Measurements from ENCODE around the gene LPP.
"Not testable (repeated sequence)": the region's sequence is repeated elsewhere in the genome, so short reads cannot be mapped to it uniquely, and the experiment has no call there.

LPP gene

GRCh38 chr3:188697127-188697526 lies 543.2 kb downstream of the LPP start:
- no peak overlapping the region for H3K4me3 ChIP-seq (ENCODE audit: low read depth, low read length)
- no peaks in the 10 kb centered on the region for H3K27me3 ChIP-seq (ENCODE audit: control insufficient read depth, insufficient read depth, low read length)
- peaks cover 12% of the 10 kb centered on the region; the same call in 1 of the 2 replicates for H3K4me1 ChIP-seq (ENCODE audit: control insufficient read depth, insufficient read depth, low read length)
- no peak overlapping the region for H3K27ac ChIP-seq (ENCODE audit: low read depth, low read length)
- no peaks in the 10 kb centered on the region for H3K36me3 ChIP-seq (ENCODE audit: control insufficient read depth, insufficient read depth, low read length)
- H3K9ac ChIP-seq (ENCODE audit: low read length): no peak overlapping the region
- H3K9me3 ChIP-seq (ENCODE audit: control insufficient read depth, insufficient read depth, low read depth, low read length): no peaks in the 10 kb centered on the region

GRCh38 chr3:188698436-188698835 lies 544.5 kb downstream of the LPP start:
- H3K27me3 ChIP-seq (ENCODE audit: control insufficient read depth, insufficient read depth, low read length): no peaks in the 10 kb centered on the region
- no peak overlapping the region for H3K27ac ChIP-seq (ENCODE audit: low read depth, low read length)
- H3K9ac ChIP-seq (ENCODE audit: low read length): no peak overlapping the region
- H3K9me3 ChIP-seq (ENCODE audit: control insufficient read depth, insufficient read depth, low read depth, low read length): no peaks in the 10 kb centered on the region
- peaks cover 10% of the 10 kb centered on the region; the same call in 1 of the 2 replicates for H3K4me1 ChIP-seq (ENCODE audit: control insufficient read depth, insufficient read depth, low read length)
- H3K36me3 ChIP-seq (ENCODE audit: control insufficient read depth, insufficient read depth, low read length): no peaks in the 10 kb centered on the region
- no peak overlapping the region for H3K4me3 ChIP-seq (ENCODE audit: low read depth, low read length)

- no peak overlapping the region for H3K9ac ChIP-seq (ENCODE audit: low read length)
- no peak overlapping the region for H3K27ac ChIP-seq (ENCODE audit: low read depth, low read length)
Observed at GRCh38 chr3:188700501-188700900, 546.5 kb downstream of the LPP start.

GRCh38 chr3:188700918-188701317 lies 547.0 kb downstream of the LPP start:
- no peak overlapping the region for H3K9ac ChIP-seq (ENCODE audit: low read length)
- H3K36me3 ChIP-seq (ENCODE audit: control insufficient read depth, insufficient read depth, low read length): no peaks in the 10 kb centered on the region
- H3K4me3 ChIP-seq (ENCODE audit: low read depth, low read length): no peak overlapping the region
- peaks cover 7% of the 10 kb centered on the region; the same call in 1 of the 2 replicates for H3K4me1 ChIP-seq (ENCODE audit: control insufficient read depth, insufficient read depth, low read length)
- H3K27ac ChIP-seq (ENCODE audit: low read depth, low read length): no peak overlapping the region
- no peaks in the 10 kb centered on the region for H3K9me3 ChIP-seq (ENCODE audit: control insufficient read depth, insufficient read depth, low read depth, low read length)
- no peaks in the 10 kb centered on the region for H3K27me3 ChIP-seq (ENCODE audit: control insufficient read depth, insufficient read depth, low read length)

More at GRCh38 chr3:188700501-188700900, 546.5 kb downstream of the LPP start:
- H3K9me3 ChIP-seq (ENCODE audit: control insufficient read depth, insufficient read depth, low read depth, low read length): no peaks in the 10 kb centered on the region
- H3K27me3 ChIP-seq (ENCODE audit: control insufficient read depth, insufficient read depth, low read length): no peaks in the 10 kb centered on the region
- H3K4me3 ChIP-seq (ENCODE audit: low read depth, low read length): no peak overlapping the region
- peaks cover 7% of the 10 kb centered on the region; the same call in 1 of the 2 replicates for H3K4me1 ChIP-seq (ENCODE audit: control insufficient read depth, insufficient read depth, low read length)
- no peaks in the 10 kb centered on the region for H3K36me3 ChIP-seq (ENCODE audit: control insufficient read depth, insufficient read depth, low read length)

- H3K9me3 ChIP-seq (ENCODE audit: control insufficient read depth, insufficient read depth, low read depth, low read length): no peaks in the 10 kb centered on the region
- H3K9ac ChIP-seq (ENCODE audit: low read length): no peak overlapping the region
- no peak overlapping the region for H3K4me3 ChIP-seq (ENCODE audit: low read depth, low read length)
- H3K27me3 ChIP-seq (ENCODE audit: control insufficient read depth, insufficient read depth, low read length): no peaks in the 10 kb centered on the region
- no peak overlapping the region for H3K27ac ChIP-seq (ENCODE audit: low read depth, low read length)
- peaks cover 7% of the 10 kb centered on the region; the same call in 1 of the 2 replicates for H3K4me1 ChIP-seq (ENCODE audit: control insufficient read depth, insufficient read depth, low read length)
- H3K36me3 ChIP-seq (ENCODE audit: control insufficient read depth, insufficient read depth, low read length): no peaks in the 10 kb centered on the region
Observed at GRCh38 chr3:188701485-188701969, 547.6 kb downstream of the LPP start.

GRCh38 chr3:188702028-188702427 lies 548.1 kb downstream of the LPP start:
- not testable (repeated sequence) for H3K9me3 ChIP-seq (ENCODE audit: control insufficient read depth, insufficient read depth, low read depth, low read length); H3K27ac ChIP-seq (ENCODE audit: low read depth, low read length); H3K36me3 ChIP-seq (ENCODE audit: control insufficient read depth, insufficient read depth, low read length); H3K4me3 ChIP-seq (ENCODE audit: low read depth, low read length); H3K4me1 ChIP-seq (ENCODE audit: control insufficient read depth, insufficient read depth, low read length); H3K9ac ChIP-seq (ENCODE audit: low read length); H3K27me3 ChIP-seq (ENCODE audit: control insufficient read depth, insufficient read depth, low read length)

GRCh38 chr3:188706176-188706575 lies 552.2 kb downstream of the LPP start:
- Histone ChIP-seq H3K9ac (ENCODE audit: low read length) (no peak overlapping the region), H3K27ac (ENCODE audit: low read depth, low read length) (no peak overlapping the region), H3K36me3 (ENCODE audit: control insufficient read depth, insufficient read depth, low read length) (no peaks in the 10 kb centered on the region), H3K9me3 (ENCODE audit: control insufficient read depth, insufficient read depth, low read depth, low read length) (no peaks in the 10 kb centered on the region), H3K27me3 (ENCODE audit: control insufficient read depth, insufficient read depth, low read length) (no peaks in the 10 kb centered on the region), H3K4me1 (ENCODE audit: control insufficient read depth, insufficient read depth, low read length) (no peaks in the 10 kb centered on the region), H3K4me3 (ENCODE audit: low read depth, low read length) (no peak overlapping the region)

- H3K9me3 ChIP-seq (ENCODE audit: control insufficient read depth, insufficient read depth, low read depth, low read length): no peaks in the 10 kb centered on the region
- no peaks in the 10 kb centered on the region for H3K36me3 ChIP-seq (ENCODE audit: control insufficient read depth, insufficient read depth, low read length)
- no peaks in the 10 kb centered on the region for H3K27me3 ChIP-seq (ENCODE audit: control insufficient read depth, insufficient read depth, low read length)
- no peak overlapping the region for H3K9ac ChIP-seq (ENCODE audit: low read length)
- no peak overlapping the region for H3K4me3 ChIP-seq (ENCODE audit: low read depth, low read length)
- no peak overlapping the region for H3K27ac ChIP-seq (ENCODE audit: low read depth, low read length)
- H3K4me1 ChIP-seq (ENCODE audit: control insufficient read depth, insufficient read depth, low read length): no peaks in the 10 kb centered on the region
Observed at GRCh38 chr3:188706599-188706998, 552.6 kb downstream of the LPP start.

GRCh38 chr3:188707381-188708288 lies 553.7 kb downstream of the LPP start:
- H3K4me1 ChIP-seq (ENCODE audit: control insufficient read depth, insufficient read depth, low read length): no peaks in the 10 kb centered on the region
- H3K27ac ChIP-seq (ENCODE audit: low read depth, low read length): no peak overlapping the region
- H3K4me3 ChIP-seq (ENCODE audit: low read depth, low read length): no peak overlapping the region
- no peaks in the 10 kb centered on the region for H3K27me3 ChIP-seq (ENCODE audit: control insufficient read depth, insufficient read depth, low read length)
- no peak overlapping the region for H3K9ac ChIP-seq (ENCODE audit: low read length)
- H3K9me3 ChIP-seq (ENCODE audit: control insufficient read depth, insufficient read depth, low read depth, low read length): no peaks in the 10 kb centered on the region
- H3K36me3 ChIP-seq (ENCODE audit: control insufficient read depth, insufficient read depth, low read length): no peaks in the 10 kb centered on the region

- Histone ChIP-seq H3K27me3 (ENCODE audit: control insufficient read depth, insufficient read depth, low read length) (no peaks in the 10 kb centered on the region), H3K36me3 (ENCODE audit: control insufficient read depth, insufficient read depth, low read length) (no peaks in the 10 kb centered on the region), H3K9me3 (ENCODE audit: control insufficient read depth, insufficient read depth, low read depth, low read length) (no peaks in the 10 kb centered on the region), H3K9ac (ENCODE audit: low read length) (no peak overlapping the region), H3K4me3 (ENCODE audit: low read depth, low read length) (no peak overlapping the region), H3K4me1 (ENCODE audit: control insufficient read depth, insufficient read depth, low read length) (0 out of 2 replicates have a peak, but pooled peaks cover 3% of the 10 kb centered on the region), H3K27ac (ENCODE audit: low read depth, low read length) (no peak overlapping the region)
Observed at GRCh38 chr3:188711881-188712247, 557.9 kb downstream of the LPP start.

- Histone ChIP-seq H3K4me1 (ENCODE audit: control insufficient read depth, insufficient read depth, low read length) (0 out of 2 replicates have a peak, but pooled peaks cover 4% of the 10 kb centered on the region), H3K27me3 (ENCODE audit: control insufficient read depth, insufficient read depth, low read length) (no peaks in the 10 kb centered on the region), H3K27ac (ENCODE audit: low read depth, low read length) (no peak overlapping the region), H3K9ac (ENCODE audit: low read length) (no peak overlapping the region), H3K9me3 (ENCODE audit: control insufficient read depth, insufficient read depth, low read depth, low read length) (no peaks in the 10 kb centered on the region), H3K4me3 (ENCODE audit: low read depth, low read length) (no peak overlapping the region), H3K36me3 (ENCODE audit: control insufficient read depth, insufficient read depth, low read length) (no peaks in the 10 kb centered on the region)
Observed at GRCh38 chr3:188712248-188712924, 558.4 kb downstream of the LPP start.
